ENCODE results near the gene UROC1.

DNA sequence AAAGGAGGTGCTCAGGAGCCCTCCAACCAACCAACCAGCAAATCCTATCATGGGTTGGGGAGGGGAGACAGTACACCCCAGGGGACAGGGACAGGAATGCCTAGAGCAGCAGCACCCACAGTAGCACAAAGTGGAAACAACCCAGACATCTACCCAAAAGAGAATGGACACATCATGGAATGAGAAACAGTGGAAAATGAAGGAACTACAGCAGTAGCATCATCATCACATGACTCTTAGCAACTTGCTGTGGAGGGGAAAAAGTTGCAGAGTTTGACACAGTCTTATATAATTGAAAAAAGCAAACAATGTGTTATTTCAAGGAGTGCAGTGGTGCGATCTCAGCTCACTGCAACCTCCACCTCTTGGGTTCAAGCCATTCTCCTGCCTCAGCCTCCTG lies 30.1 kb upstream of the UROC1 start:
- TF ChIP-seq, protein P1, sequence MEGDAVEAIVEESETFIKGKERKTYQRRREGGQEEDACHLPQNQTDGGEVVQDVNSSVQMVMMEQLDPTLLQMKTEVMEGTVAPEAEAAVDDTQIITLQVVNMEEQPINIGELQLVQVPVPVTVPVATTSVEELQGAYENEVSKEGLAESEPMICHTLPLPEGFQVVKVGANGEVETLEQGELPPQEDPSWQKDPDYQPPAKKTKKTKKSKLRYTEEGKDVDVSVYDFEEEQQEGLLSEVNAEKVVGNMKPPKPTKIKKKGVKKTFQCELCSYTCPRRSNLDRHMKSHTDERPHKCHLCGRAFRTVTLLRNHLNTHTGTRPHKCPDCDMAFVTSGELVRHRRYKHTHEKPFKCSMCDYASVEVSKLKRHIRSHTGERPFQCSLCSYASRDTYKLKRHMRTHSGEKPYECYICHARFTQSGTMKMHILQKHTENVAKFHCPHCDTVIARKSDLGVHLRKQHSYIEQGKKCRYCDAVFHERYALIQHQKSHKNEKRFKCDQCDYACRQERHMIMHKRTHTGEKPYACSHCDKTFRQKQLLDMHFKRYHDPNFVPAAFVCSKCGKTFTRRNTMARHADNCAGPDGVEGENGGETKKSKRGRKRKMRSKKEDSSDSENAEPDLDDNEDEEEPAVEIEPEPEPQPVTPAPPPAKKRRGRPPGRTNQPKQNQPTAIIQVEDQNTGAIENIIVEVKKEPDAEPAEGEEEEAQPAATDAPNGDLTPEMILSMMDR (IDR thresholded peaks at IDR 0.05), result no peak
- no peak for TF ChIP-seq POLR2AphosphoS5 (IDR thresholded peaks at IDR 0.05)
- TF ChIP-seq POLR2A (IDR thresholded peaks at IDR 0.05), result no peak
